ENCODE measurements around the gene PTPRO. TPM values are rescaled to one million over a fixed set of nuclear protein-coding genes. Genes with fewer than 3 reads are reported as not detected.

The PTPRO gene
- polyA plus RNA-seq, 1 donor (not counting 4 experiments of a cell fraction or from before 2014, with no cell fraction given): 0.17 TPM

- Histone ChIP-seq H3K79me2 (ENCODE audit: control insufficient read depth, insufficient read depth, low read length) (no peaks in the 10 kb centered on the region), H3K36me3 (ENCODE audit: control insufficient read depth in 2 of 2, extremely low read depth in 1 of 2, insufficient read depth in 2 of 2, low read length in 2 of 2) (no peaks in the 10 kb centered on the region), H3K27ac (ENCODE audit: control insufficient read depth, insufficient read depth, low read length) (peak overlapping the region; percentile 65), H3K27me3 (ENCODE audit: control insufficient read depth, extremely low read depth, insufficient read depth, low read length) (no peaks in the 10 kb centered on the region), H3K9ac (ENCODE audit: control insufficient read depth, extremely low read depth, insufficient read depth, low read length) (peak overlapping the region; percentile 51), H3K9me1 (ENCODE audit: control insufficient read depth, extremely low read depth, insufficient read depth, low read length) (no peaks in the 10 kb centered on the region), H3K4me1 (ENCODE audit: control insufficient read depth, extremely low read depth, insufficient read depth, low read length) (peaks cover 48% of the 10 kb centered on the region), H2AFZ (ENCODE audit: control insufficient read depth, low read length) (peak overlapping the region; percentile 44), H3K4me3 (ENCODE audit: control insufficient read depth in 2 of 3, extremely low read depth in 1 of 3, insufficient read depth in 2 of 3, low read depth in 1 of 3, low read length in 3 of 3) (peak overlapping the region in 2 of 3 experiments; percentile 4 to 37), H3K9me3 (ENCODE audit: control insufficient read depth, low read depth, low read length) (no peaks in the 10 kb centered on the region), H3K4me2 (ENCODE audit: control insufficient read depth, extremely low read depth, insufficient read depth, low read depth, low read length) (peak overlapping the region; percentile 65), H4K20me1 (ENCODE audit: control insufficient read depth, extremely low read depth, insufficient read depth, low read length) (no peaks in the 10 kb centered on the region)
- FAIRE-seq (peak; percentile 57), DNase-seq (ENCODE audit: low read depth, low spot score) (peak; percentile 57)
- dilution Hi-C loops (cut with MboI; ENCODE audit: extremely low pct_ligation_motif_present, low sequenced_read_pairs): no loop called here
- TF ChIP-seq CTCF (optimal IDR thresholded peaks at IDR 0.05 in 1 of 3, IDR thresholded peaks at IDR 0.05 in 1 of 3, conservative IDR thresholded peaks at IDR 0.05 in 1 of 3; ENCODE audit: extremely low read depth in 1 of 3, insufficient read depth in 2 of 3, low read length in 3 of 3): no peak
- TF ChIP-seq EZH2 (IDR thresholded peaks at IDR 0.05; ENCODE audit: low read length): no peak
Observed at GRCh38 chr12:15274561-15274967, 47.7 kb upstream of the PTPRO start.

- dilution Hi-C loops (cut with MboI; ENCODE audit: extremely low pct_ligation_motif_present, low sequenced_read_pairs): no loop called here
- TF ChIP-seq CTCF (optimal IDR thresholded peaks at IDR 0.05 in 1 of 3, IDR thresholded peaks at IDR 0.05 in 1 of 3, conservative IDR thresholded peaks at IDR 0.05 in 1 of 3; ENCODE audit: extremely low read depth in 1 of 3, insufficient read depth in 2 of 3, low read length in 3 of 3) (peak; percentile 47 to 72 (median 59)), EZH2 (IDR thresholded peaks at IDR 0.05; ENCODE audit: low read length) (no peak)
- peak overlapping the region; percentile 87 for H2AFZ ChIP-seq (ENCODE audit: control insufficient read depth, low read length)
- no peak overlapping the region for H3K9ac ChIP-seq (ENCODE audit: control insufficient read depth, extremely low read depth, insufficient read depth, low read length)
- no peaks in the 10 kb centered on the region for H3K27me3 ChIP-seq (ENCODE audit: control insufficient read depth, extremely low read depth, insufficient read depth, low read length)
- H3K4me2 ChIP-seq (ENCODE audit: control insufficient read depth, extremely low read depth, insufficient read depth, low read depth, low read length): no peak overlapping the region
- H4K20me1 ChIP-seq (ENCODE audit: control insufficient read depth, extremely low read depth, insufficient read depth, low read length): no peaks in the 10 kb centered on the region
- no peak overlapping the region for H3K4me3 ChIP-seq (ENCODE audit: control insufficient read depth in 2 of 3, extremely low read depth in 1 of 3, insufficient read depth in 2 of 3, low read depth in 1 of 3, low read length in 3 of 3)
- H3K9me3 ChIP-seq (ENCODE audit: control insufficient read depth, low read depth, low read length): no peaks in the 10 kb centered on the region
- FAIRE-seq: peak; percentile 94
- no peaks in the 10 kb centered on the region for H3K36me3 ChIP-seq (ENCODE audit: control insufficient read depth in 2 of 2, extremely low read depth in 1 of 2, insufficient read depth in 2 of 2, low read length in 2 of 2)
- no peaks in the 10 kb centered on the region for H3K9me1 ChIP-seq (ENCODE audit: control insufficient read depth, extremely low read depth, insufficient read depth, low read length)
- DNase-seq (ENCODE audit: low read depth, low spot score): no peak
- H3K27ac ChIP-seq (ENCODE audit: control insufficient read depth, insufficient read depth, low read length): peak overlapping the region; percentile 38
- H3K79me2 ChIP-seq (ENCODE audit: control insufficient read depth, insufficient read depth, low read length): no peaks in the 10 kb centered on the region
- H3K4me1 ChIP-seq (ENCODE audit: control insufficient read depth, extremely low read depth, insufficient read depth, low read length): peaks cover 58% of the 10 kb centered on the region
Observed at GRCh38 chr12:15276088-15276698, 46.1 kb upstream of the PTPRO start.

Data from keratinocyte (primary cell).